Sigmoid colon (tissue), 7 donors: Measurements from ENCODE around the gene RPL38. TPM values are rescaled to one million over a fixed set of nuclear protein-coding genes. Genes with fewer than 3 reads are reported as not detected.

ENCODE experiments used
- DNase-seq: peaks from one replicate; pipeline ENCODE4 v3.0.0-alpha.2; 2019
- H3K27ac ChIP-seq, 4 donors: fragments of 200-600 bp; sonication (generic); one replicate each; pipeline ENCODE4 v1.5.1; 2016 to 2019; ENCODE audit warnings: mild to moderate bottlenecking in 1 of 4
- H3K27me3 ChIP-seq, 3 donors: fragments of 200-600 bp; sonication (generic); one replicate each; pipeline ENCODE4 v1.5.1; 2019; ENCODE audit warnings: mild to moderate bottlenecking in 1 of 3
- H3K36me3 ChIP-seq, 4 donors: fragments of 200-600 bp; sonication (generic); one replicate each; pipeline ENCODE4 v1.5.1; 2016 to 2019
- H3K4me1 ChIP-seq, 4 donors: fragments of 200-600 bp; sonication (generic); one replicate each; pipeline ENCODE4 v1.5.1; 2017 to 2019
- H3K4me3 ChIP-seq, 4 donors: fragments of 200-600 bp; sonication (generic); one replicate each; pipeline ENCODE4 v1.5.1; 2017 to 2019; ENCODE audit warnings: mild to moderate bottlenecking in 2 of 4, moderate library complexity in 1 of 4
- H3K9me3 ChIP-seq, 4 donors: fragments of 200-600 bp in 3 of 4; sonication (generic) in 3 of 4; one replicate each; pipeline versions ENCODE4 v1.5.1 to v1.6.1; 2013 to 2019
- EP300 ChIP-seq, 4 donors: sonication (generic); formaldehyde crosslinking; IDR thresholded peaks; one replicate each; pipeline ENCODE4 v1.6.1; 2017; ENCODE audit warnings: antibody characterized with exemption in 4 of 4
- POLR2A ChIP-seq, 2 donors: fragments of 450-650 bp; IDR thresholded peaks; one replicate each; pipeline ENCODE4 v1.6.1; 2016; ENCODE audit warnings: antibody characterized with exemption in 2 of 2, mild to moderate bottlenecking in 2 of 2, moderate library complexity in 2 of 2
- POLR2AphosphoS5 ChIP-seq, 4 donors: sonication (generic); formaldehyde crosslinking; IDR thresholded peaks; one replicate each; pipeline ENCODE4 v1.6.1; 2017; ENCODE audit warnings: antibody characterized with exemption in 4 of 4
- WGBS, 2 donors: extraction: QIAGEN DNeasy Blood & Tissue Kit; methylation state at CpG; one replicate each; pipeline ENCODE4 v1.1.7; 2013; 5-methylcytosine and 5-hydroxymethylcytosine counted together
- intact Hi-C: fragments of 100-400 bp; cut with DNase I; formaldehyde crosslinking; loops from one replicate; pipeline ENCODE4 v1.15.1; 2023
- polyA plus RNA-seq, 3 donors: library from polyadenylated mRNA; stranded (reverse); fragments of 200-250 nt; gene quantifications; one replicate each; pipeline ENCODE4 v1.2.3, GENCODE V29; 2013
- total RNA-seq, 4 donors: library from RNA; depleted of rRNA; stranded (reverse); fragments of >200 nt; gene quantifications; one replicate each; pipeline ENCODE4 v1.1.0, GENCODE V29; 2016
- TF ChIP-seq, protein P1 (sequence below), 4 experiments: fragments of 450-650 bp in 3 of 4; fragments of 200-600 bp in 1 of 4; IDR thresholded peaks; one replicate each; pipeline ENCODE4 v1.5.1; 2016 to 2019; ENCODE audit warnings: antibody characterized with exemption in 4 of 4, mild to moderate bottlenecking in 3 of 4, moderate library complexity in 2 of 4
- donor health status: healthy with polysubstance abuse.
- donor health status: Bipolar disorder and iron deficiency.
- donor health status: healthy.

RPL38 gene
- total and polyA plus RNA-seq, 7 donors = 215 to 2,321 (median 718) TPM

DNA sequence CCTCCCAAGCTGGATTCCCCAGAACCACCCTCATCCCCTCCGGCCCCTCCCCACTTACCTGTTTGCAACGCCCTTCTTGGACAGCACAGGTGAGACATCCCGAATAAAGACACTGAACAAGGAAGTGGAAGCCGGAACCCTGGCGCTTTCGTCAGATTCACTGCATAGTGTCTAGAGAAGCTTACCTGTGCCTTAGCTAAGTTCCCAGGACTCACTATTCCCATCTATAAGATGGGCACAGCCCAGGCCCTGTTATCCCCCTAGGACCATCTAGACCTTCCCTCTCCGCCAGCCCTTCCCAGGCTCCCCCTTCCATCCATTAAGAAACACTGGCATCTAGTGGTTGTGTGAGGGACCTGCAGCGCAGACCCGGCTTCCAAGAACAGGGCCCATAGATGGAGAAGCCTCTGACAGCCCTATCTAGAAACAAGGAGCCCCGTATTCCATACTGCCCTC lies 26.9 kb upstream of the RPL38 start:
- DNase-seq = no peak
- Histone ChIP-seq H3K27me3 (peaks cover 8 to 39% (median 16%) of the 10 kb centered on the region in 3 donors), H3K9me3 (no peaks in the 10 kb centered on the region), H3K27ac (no peak overlapping the region), H3K4me1 (no peaks in the 10 kb centered on the region), H3K36me3 (no peaks in the 10 kb centered on the region), H3K4me3 (no peak overlapping the region)
- WGBS, 2 donors = 14 to 48% methylated on average over 10 of the region's 10 CpGs
- TF ChIP-seq POLR2A (IDR thresholded peaks at IDR 0.05) = no peak
- TF ChIP-seq, protein P1, sequence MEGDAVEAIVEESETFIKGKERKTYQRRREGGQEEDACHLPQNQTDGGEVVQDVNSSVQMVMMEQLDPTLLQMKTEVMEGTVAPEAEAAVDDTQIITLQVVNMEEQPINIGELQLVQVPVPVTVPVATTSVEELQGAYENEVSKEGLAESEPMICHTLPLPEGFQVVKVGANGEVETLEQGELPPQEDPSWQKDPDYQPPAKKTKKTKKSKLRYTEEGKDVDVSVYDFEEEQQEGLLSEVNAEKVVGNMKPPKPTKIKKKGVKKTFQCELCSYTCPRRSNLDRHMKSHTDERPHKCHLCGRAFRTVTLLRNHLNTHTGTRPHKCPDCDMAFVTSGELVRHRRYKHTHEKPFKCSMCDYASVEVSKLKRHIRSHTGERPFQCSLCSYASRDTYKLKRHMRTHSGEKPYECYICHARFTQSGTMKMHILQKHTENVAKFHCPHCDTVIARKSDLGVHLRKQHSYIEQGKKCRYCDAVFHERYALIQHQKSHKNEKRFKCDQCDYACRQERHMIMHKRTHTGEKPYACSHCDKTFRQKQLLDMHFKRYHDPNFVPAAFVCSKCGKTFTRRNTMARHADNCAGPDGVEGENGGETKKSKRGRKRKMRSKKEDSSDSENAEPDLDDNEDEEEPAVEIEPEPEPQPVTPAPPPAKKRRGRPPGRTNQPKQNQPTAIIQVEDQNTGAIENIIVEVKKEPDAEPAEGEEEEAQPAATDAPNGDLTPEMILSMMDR (IDR thresholded peaks at IDR 0.05) = peak; percentile 54 to 76 (median 68)
- TF ChIP-seq EP300 (IDR thresholded peaks at IDR 0.05) = no peak
- no peak for TF ChIP-seq POLR2AphosphoS5 (IDR thresholded peaks at IDR 0.05)
- intact Hi-C loops = loop anchor here (1.0 to 5.0 kb wide), 2 partner anchors 529 to 747 kb away; no protein-coding TSS in a partner anchor

DNA sequence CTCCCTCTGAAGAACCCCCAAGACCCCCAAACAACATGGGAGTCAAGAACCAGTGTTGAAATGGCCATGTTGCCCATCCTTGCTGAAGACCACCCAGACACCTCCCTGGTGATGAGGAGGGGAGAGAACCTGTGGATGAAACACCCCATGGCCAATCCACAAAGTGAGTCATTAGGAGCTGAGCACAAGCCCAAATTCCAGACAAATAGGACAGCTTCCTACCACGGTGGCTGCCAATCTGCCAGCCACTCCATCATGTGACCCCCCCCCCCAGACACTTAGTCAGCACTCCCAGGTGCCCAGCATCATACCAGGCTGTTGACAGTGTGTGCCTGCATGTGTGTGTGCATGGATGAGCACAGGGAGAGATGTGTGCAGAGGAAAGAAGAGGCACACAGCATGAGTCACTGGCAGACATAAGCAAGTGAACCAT lies 26.4 kb upstream of the RPL38 start:
- Histone ChIP-seq H3K27ac (no peak overlapping the region), H3K9me3 (no peaks in the 10 kb centered on the region), H3K36me3 (no peaks in the 10 kb centered on the region), H3K4me1 (no peaks in the 10 kb centered on the region), H3K27me3 (peaks cover 8 to 41% (median 16%) of the 10 kb centered on the region in 3 donors), H3K4me3 (no peak overlapping the region)
- 0 to 7% methylated on average over 1 of the region's 1 CpG for WGBS, 2 donors
- intact Hi-C loops = loop anchor here (5.0 kb wide), 1 partner anchor 530 kb away; no protein-coding TSS in a partner anchor
- no peak for DNase-seq
- no peak for TF ChIP-seq POLR2AphosphoS5 (IDR thresholded peaks at IDR 0.05)
- TF ChIP-seq, protein P1 (IDR thresholded peaks at IDR 0.05) = no peak
- TF ChIP-seq POLR2A (IDR thresholded peaks at IDR 0.05) = no peak
- TF ChIP-seq EP300 (IDR thresholded peaks at IDR 0.05) = no peak

GRCh38 chr17:74179576-74179975 lies 23.9 kb upstream of the RPL38 start:
- intact Hi-C loops = loop anchor here (5.0 kb wide), 1 partner anchor 532 kb away; no protein-coding TSS in a partner anchor
- H3K27me3 ChIP-seq = peaks cover 8 to 42% (median 16%) of the 10 kb centered on the region in 3 donors
- DNase-seq = no peak

DNA sequence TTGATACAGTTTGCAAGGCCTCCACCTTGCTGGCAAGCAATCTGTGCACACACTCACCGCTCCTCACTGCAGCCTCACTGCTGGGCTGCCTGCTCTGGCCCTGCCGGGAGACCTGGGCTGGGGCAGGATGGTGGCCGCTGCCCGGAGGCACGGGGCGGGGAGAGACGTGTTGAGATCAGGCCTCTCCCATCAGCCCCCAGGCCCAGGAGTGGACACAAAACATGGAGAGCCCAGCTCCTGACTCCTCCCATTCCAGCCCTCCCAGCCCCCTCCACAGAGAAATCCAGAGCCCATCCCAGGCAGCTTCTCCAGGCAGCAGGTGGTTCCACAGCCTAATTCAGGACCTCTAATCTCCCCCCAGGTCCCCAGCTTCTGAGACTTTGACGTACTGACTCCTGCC lies 23.1 kb upstream of the RPL38 start:
- no peak overlapping the region for H3K4me3 ChIP-seq
- no peak for TF ChIP-seq POLR2AphosphoS5 (IDR thresholded peaks at IDR 0.05)
- TF ChIP-seq EP300 (IDR thresholded peaks at IDR 0.05) = no peak
- no peak for TF ChIP-seq POLR2A (IDR thresholded peaks at IDR 0.05)
- TF ChIP-seq, protein P1 (IDR thresholded peaks at IDR 0.05) = no peak
- H3K4me1 ChIP-seq = no peaks in the 10 kb centered on the region
- H3K27ac ChIP-seq = no peak overlapping the region
- peaks cover 8 to 43% (median 14%) of the 10 kb centered on the region in 3 donors for H3K27me3 ChIP-seq
- DNase-seq = no peak
- H3K9me3 ChIP-seq = no peaks in the 10 kb centered on the region
- 58 to 63% methylated on average over 8 of the region's 8 CpGs for WGBS, 2 donors
- intact Hi-C loops = no loop called here
- H3K36me3 ChIP-seq = no peaks in the 10 kb centered on the region

More at GRCh38 chr17:74179576-74179975, 23.9 kb upstream of the RPL38 start:
- TF ChIP-seq, protein P1 (IDR thresholded peaks at IDR 0.05) = no peak
- TF ChIP-seq POLR2AphosphoS5 (IDR thresholded peaks at IDR 0.05) (no peak), EP300 (IDR thresholded peaks at IDR 0.05) (no peak)
- Histone ChIP-seq H3K4me3 (no peak overlapping the region), H3K9me3 (no peaks in the 10 kb centered on the region), H3K27ac (no peak overlapping the region), H3K36me3 (no peaks in the 10 kb centered on the region), H3K4me1 (no peaks in the 10 kb centered on the region)
- 45 to 69% methylated on average over 4 of the region's 4 CpGs for WGBS, 2 donors

- no peak for DNase-seq
- Histone ChIP-seq H3K9me3 (no peaks in the 10 kb centered on the region), H3K4me1 (no peaks in the 10 kb centered on the region), H3K27ac (no peak overlapping the region), H3K4me3 (no peak overlapping the region), H3K36me3 (no peaks in the 10 kb centered on the region), H3K27me3 (peaks cover 8 to 43% (median 9%) of the 10 kb centered on the region in 3 donors)
- TF ChIP-seq POLR2AphosphoS5 (IDR thresholded peaks at IDR 0.05) (no peak), EP300 (IDR thresholded peaks at IDR 0.05) (no peak), POLR2A (IDR thresholded peaks at IDR 0.05) (no peak)
- TF ChIP-seq, protein P1 (IDR thresholded peaks at IDR 0.05) = no peak
- intact Hi-C loops = no loop called here
- WGBS, 2 donors = 89 to 92% methylated on average over 4 of the region's 4 CpGs
Measured at GRCh38 chr17:74181341-74181740, 22.1 kb upstream of the RPL38 start.
